Omental fat pad (tissue), 4 donors: Measurements from ENCODE around the gene KCNK6. TPM values are rescaled to one million over a fixed set of nuclear protein-coding genes. Genes with fewer than 3 reads are reported as not detected.

ENCODE experiments used
- ATAC-seq: fragments of 150-250 bp; one replicate; pipeline ENCODE4 v1.9.1; 2016; ENCODE audit warnings: mild to moderate bottlenecking, moderate library complexity; ENCODE audit not compliant: low FRiP score
- DNase-seq: peaks from one replicate; pipeline ENCODE4 v3.0.0-alpha.2; 2019; ENCODE audit warnings: low spot score
- CTCF ChIP-seq, 3 donors: fragments of 450-650 bp; IDR thresholded peaks; one replicate each; pipeline ENCODE4 v1.5.1; 2016 to 2017; ENCODE audit warnings: antibody characterized with exemption in 3 of 3, mild to moderate bottlenecking in 3 of 3, moderate library complexity in 2 of 3
- small RNA-seq: library from RNA; depleted of rRNA; stranded (forward); fragments of <200 nt; gene quantifications from one replicate; pipeline ENCODE3, GENCODE V24; 2016
- total RNA-seq, 4 donors: library from RNA; depleted of rRNA; stranded (reverse); fragments of >200 nt; gene quantifications; one replicate each; pipeline ENCODE4 v1.1.0, GENCODE V29; 2016

Gene KCNK6
- total RNA-seq, 4 donors from 2014 or later: 4.1 to 11.4 (median 7.2) TPM

- no peak for TF ChIP-seq CTCF (IDR thresholded peaks at IDR 0.05)
- ATAC-seq: no peak
- DNase-seq: no peak
Measured at GRCh38 chr19:38378866-38379265, 59.2 kb downstream of the KCNK6 start.

DNA sequence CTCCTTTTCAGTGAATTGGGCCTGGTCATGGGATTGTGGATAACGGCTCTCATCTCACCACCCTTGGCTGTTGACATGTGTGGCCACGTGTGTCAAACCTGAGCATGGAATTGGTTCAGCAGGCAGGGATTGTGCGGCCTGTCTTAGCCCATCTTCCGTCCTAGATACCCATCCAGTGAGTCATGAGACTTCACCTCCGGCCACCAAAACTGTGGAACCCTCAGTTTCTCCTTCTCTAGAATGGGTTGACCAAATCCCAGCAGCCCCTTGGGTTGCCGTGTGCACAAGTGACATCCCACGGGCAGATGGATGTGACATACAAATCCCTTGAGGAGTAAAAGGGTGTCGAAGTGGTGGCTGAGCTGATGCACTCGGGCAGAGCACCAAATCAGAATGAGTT is 61.5 kb downstream of the KCNK6 start:
- no peak for TF ChIP-seq CTCF (IDR thresholded peaks at IDR 0.05)
- ATAC-seq (no peak), DNase-seq (no peak)

Small RNA genes lying within 50 kb of the gene (small RNA-seq; reads per million reads assigned to genes)
- not detected for gene RF00019

Other genes starting within 250 kb of the KCNK6 start
- gene DPF1, start 95.6 kb upstream of the KCNK6 start, total RNA-seq: not detected
- 100 to 1,000 TPM in 2 of 4 donors, 10 to 100 TPM in 2; 61.8 to 258 (median 118) TPM for gene PPP1R14A, start 63.5 kb upstream of the KCNK6 start, total RNA-seq
- gene SPINT2, start 55.3 kb upstream of the KCNK6 start, total RNA-seq: 10 to 100 TPM; 14.3 to 30.6 (median 24.0) TPM
- gene C19orf33, start 15.6 kb upstream of the KCNK6 start, total RNA-seq: 10 to 100 TPM; 28.8 to 76.9 (median 47.2) TPM
- 10 to 100 TPM; 26.2 to 52.8 (median 31.4) TPM for gene YIF1B, start 3.9 kb upstream of the KCNK6 start, total RNA-seq
- gene CATSPERG, start 16.0 kb downstream of the KCNK6 start, total RNA-seq: 1 to 10 TPM; 2.8 to 6.6 (median 4.3) TPM
- 100 to 1,000 TPM; 177 to 505 (median 425) TPM for gene PSMD8, start 54.7 kb downstream of the KCNK6 start, total RNA-seq
- not detected for gene GGN, start 68.2 kb downstream of the KCNK6 start, total RNA-seq
- under 1 TPM in 3 of 4 donors, not detected in 1; 0.44 to 0.93 (median 0.84) TPM for gene SPRED3, start 68.9 kb downstream of the KCNK6 start, total RNA-seq
- 10 to 100 TPM in 3 of 4 donors, 1 to 10 TPM in 1; 7.4 to 22.7 (median 10.6) TPM for gene FAM98C, start 83.2 kb downstream of the KCNK6 start, total RNA-seq
- gene RASGRP4, start 106.4 kb downstream of the KCNK6 start, total RNA-seq: 10 to 100 TPM in 2 of 4 donors, 1 to 10 TPM in 2; 5.8 to 27.6 (median 8.9) TPM
- gene RYR1, start 113.8 kb downstream of the KCNK6 start, total RNA-seq: 1 to 10 TPM; 1.9 to 3.6 (median 3.3) TPM